Measurements from ENCODE around the gene MPC2.
A peak's percentile ranks its signal among the peaks of the same experiment; 100 is the strongest.
"Not testable (repeated sequence)": the region's sequence is repeated elsewhere in the genome, so short reads cannot be mapped to it uniquely, and the experiment has no call there.

MPC2 gene

GRCh38 chr1:167935216-167936067, 1.4 kb downstream of the MPC2 start:
- DNase-seq (ENCODE audit: low spot score), result peak; percentile 57

- DNase-seq (ENCODE audit: low spot score), result no peak
Observed at GRCh38 chr1:167934426-167935215, 2.3 kb downstream of the MPC2 start.

GRCh38 chr1:167933788-167934187, 3.1 kb downstream of the MPC2 start:
- no peak for DNase-seq (ENCODE audit: low spot score)

DNA sequence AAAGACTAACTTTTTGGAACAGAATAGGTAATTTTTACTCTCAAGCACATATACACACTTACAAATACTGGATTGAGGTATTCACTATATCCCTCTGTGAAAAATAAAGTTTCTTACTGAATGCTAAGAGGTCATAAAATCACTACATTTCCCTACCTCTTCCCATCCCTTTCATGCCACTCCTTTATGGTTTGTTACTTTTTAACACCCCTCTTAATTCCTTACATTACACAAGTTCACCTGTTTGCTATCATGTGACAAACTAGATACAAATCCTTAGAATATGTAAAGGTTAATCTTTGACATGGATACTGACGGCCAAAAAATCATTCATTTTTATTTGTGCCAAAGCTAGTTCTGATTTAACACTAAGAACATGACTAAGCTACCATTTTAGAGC, 7.1 kb downstream of the MPC2 start:
- DNase-seq (ENCODE audit: low spot score), result no peak

GRCh38 chr1:167928919-167929318, 8.0 kb downstream of the MPC2 start:
- DNase-seq (ENCODE audit: low spot score), result not testable (repeated sequence)

GRCh38 chr1:167928457-167928852, 8.4 kb downstream of the MPC2 start:
- DNase-seq (ENCODE audit: low spot score), result no peak

DNA sequence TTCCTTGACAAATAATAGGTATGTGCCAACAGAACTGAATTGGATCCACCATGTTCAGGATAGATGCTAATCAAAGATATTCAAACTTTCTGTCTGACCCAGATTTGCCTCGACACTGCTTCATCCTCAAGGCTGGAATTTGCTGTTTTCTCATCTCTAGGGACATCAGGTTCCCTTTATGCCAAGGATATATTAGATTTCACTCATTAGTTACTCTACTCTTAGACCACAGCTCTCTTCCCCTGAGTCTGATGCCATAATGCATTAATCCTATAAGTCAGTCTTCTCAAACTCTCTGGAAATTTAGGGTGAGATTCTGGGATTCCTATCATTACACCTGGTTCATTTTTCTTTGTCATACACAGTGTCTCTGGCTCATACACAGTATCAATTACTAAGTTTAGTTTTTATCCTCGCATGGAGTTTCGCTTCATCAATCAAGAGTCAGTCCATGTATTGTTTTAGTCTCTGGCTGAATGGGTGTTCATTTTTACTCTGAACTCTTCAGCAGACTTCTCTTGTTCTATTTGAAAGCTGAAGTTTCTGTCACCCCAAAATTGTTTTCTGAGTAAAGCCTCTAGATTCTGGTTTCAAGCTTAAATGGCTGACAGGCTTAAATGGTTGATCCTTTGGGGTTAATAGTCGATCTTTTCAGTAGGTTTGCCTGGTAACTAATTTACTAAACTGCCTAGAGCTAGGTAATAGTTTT, 9.7 kb downstream of the MPC2 start:
- no peak for DNase-seq (ENCODE audit: low spot score)

GRCh38 chr1:167926486-167926997, 10.3 kb downstream of the MPC2 start:
- DNase-seq (ENCODE audit: low spot score), result no peak

DNA sequence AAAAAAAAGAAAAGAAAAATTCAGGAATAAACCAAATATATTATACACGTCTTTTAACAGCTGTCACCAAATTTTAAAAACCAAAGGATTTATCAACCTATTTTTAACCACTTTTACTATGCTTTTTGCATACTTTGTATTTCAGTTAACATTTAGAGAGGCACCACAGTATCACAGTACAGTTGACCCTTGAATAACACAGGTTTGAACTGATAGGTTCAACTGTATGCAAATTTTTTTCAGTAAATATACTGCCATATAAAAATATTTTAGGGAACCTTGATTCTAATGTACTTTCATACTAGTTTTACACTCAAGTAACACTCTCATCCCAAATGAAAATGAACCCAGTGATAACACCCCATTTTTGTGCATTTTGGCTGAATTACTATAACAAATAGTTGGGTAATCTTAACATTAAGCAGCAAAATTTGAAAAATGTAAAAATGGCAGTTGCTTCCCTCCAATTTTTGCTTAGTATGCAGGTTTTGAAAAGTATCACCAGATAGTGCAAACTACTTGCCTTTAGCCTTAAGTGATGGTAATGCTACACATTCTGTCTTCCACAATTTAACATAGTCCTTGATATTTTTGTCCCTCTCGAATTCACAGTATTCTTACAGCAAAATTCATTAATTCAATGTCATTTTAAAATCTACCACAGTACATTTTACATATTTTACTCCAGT, 12.2 kb downstream of the MPC2 start:
- DNase-seq (ENCODE audit: low spot score), result no peak

DNA sequence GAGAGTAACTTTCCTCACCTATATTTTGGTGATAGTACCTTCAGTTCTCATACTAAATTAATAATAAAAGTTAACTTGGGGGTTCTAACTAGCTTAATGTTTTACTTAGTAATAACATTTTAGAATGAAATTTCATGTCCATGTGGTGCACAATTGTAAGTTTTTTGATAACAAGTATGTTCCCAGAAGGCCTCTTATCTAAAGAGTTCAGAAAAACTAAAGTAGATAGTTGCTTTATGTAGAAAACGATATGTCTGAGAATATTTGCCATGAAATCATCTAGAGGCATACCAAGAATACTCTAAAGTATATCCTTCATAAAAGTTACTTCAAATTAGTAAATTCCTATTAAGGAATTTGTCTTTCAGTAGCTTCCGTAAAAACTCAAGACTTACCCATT, 12.8 kb downstream of the MPC2 start:
- no peak for DNase-seq (ENCODE audit: low spot score)

GRCh38 chr1:167923324-167924056, 13.4 kb downstream of the MPC2 start:
- no peak for DNase-seq (ENCODE audit: low spot score)

GRCh38 chr1:167922611-167923074, 14.2 kb downstream of the MPC2 start:
- no peak for DNase-seq (ENCODE audit: low spot score)

GRCh38 chr1:167922023-167922422, 14.8 kb downstream of the MPC2 start:
- no peak for DNase-seq (ENCODE audit: low spot score)

GRCh38 chr1:167916766-167917511, 19.9 kb downstream of the MPC2 start:
- no peak for DNase-seq (ENCODE audit: low spot score)

DNA sequence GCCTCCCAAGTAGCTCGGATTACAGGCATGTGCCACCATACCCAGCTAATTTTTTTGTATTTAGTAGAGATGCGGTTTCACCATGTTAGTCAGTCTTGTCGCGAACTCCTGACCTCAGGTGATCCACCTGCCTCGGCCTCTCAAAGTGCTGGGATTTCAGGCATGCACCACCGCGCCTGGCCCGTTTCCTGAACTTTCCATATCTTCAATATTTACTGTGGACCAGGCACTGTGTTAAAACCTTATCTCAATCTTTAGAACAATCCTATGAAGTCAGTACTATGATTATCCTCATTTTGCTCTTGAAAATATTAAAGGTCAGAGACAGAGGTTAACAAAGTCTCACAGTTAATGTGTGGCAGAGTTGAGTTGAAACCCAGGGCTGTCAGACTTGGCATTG, 21.3 kb downstream of the MPC2 start:
- DNase-seq (ENCODE audit: low spot score), result no peak

GRCh38 chr1:167913895-167914496, 22.9 kb downstream of the MPC2 start, which contains the start of gene ADCY10:
Gene ADCY10 (minus strand): TSS chr1:167914134. CDS start chr1:167905140, 8,994 bp downstream.
- DNase-seq (ENCODE audit: low spot score), result no peak

GRCh38 chr1:167912294-167912693, 24.6 kb downstream of the MPC2 start:
- DNase-seq (ENCODE audit: low spot score), result no peak

GRCh38 chr1:167911413-167911812, 25.5 kb downstream of the MPC2 start:
- DNase-seq (ENCODE audit: low spot score), result no peak

DNA sequence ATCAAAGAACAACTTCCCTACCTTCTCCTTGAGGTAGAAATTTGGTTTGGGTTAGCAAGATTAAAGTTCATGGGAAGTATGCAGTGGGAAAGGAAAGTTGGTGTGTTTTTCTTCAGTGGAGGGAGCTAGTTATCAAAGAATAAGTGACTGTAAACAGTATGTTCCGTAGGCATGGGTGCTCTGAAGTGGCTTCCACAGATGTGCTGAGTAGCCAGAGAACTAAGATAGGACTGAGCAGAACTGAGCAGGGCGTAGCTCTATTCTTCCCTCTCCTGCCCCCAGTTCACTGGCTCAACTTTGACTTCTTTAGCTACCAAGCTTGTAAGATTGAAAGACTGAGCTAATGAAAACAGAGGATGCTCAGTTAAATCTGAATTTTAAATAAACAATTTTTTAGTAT, 26.3 kb downstream of the MPC2 start:
- no peak for DNase-seq (ENCODE audit: low spot score)

Data from SK-N-DZ (cell line).